GM21786 (cell line): Measurements from ENCODE around the gene NALF2.

Source experiments
- ATAC-seq: cut with Tn5 transposase; IDR thresholded peaks from one replicate; pipeline ENCODE4 v1.9.1; 2021; ENCODE audit not compliant: unreplicated experiment

Gene NALF2

GRCh38 chrX:69503782-69504625, at the start of gene NALF2:
Gene NALF2 (plus strand): TSS chrX:69504326. CDS start chrX:69505283, 957 bp downstream.
- no peak for ATAC-seq

- ATAC-seq = no peak
These were observed 46.4 kb upstream of the NALF2 start for GRCh38 chrX:69457756-69458155.

- no peak for ATAC-seq
These were observed 37.6 kb upstream of the NALF2 start for GRCh38 chrX:69466546-69466945.

GRCh38 chrX:69469975-69470374, 34.2 kb upstream of the NALF2 start:
- ATAC-seq = no peak

- ATAC-seq = no peak
These were observed 14.5 kb upstream of the NALF2 start for GRCh38 chrX:69489625-69490024.

- no peak for ATAC-seq
These were observed 10.9 kb upstream of the NALF2 start for GRCh38 chrX:69493193-69493592.

GRCh38 chrX:69493766-69494165, 10.4 kb upstream of the NALF2 start:
- no peak for ATAC-seq

GRCh38 chrX:69496183-69496582, 7.9 kb upstream of the NALF2 start:
- no peak for ATAC-seq

- no peak for ATAC-seq
These were observed 2.7 kb upstream of the NALF2 start for GRCh38 chrX:69501429-69501828.

- ATAC-seq = no peak
These were observed 821 bp upstream of the NALF2 start for GRCh38 chrX:69503228-69503781.

- ATAC-seq = no peak
These were observed 793 bp downstream of the NALF2 start for GRCh38 chrX:69504626-69505612.

- no peak for ATAC-seq
These were observed 1.9 kb downstream of the NALF2 start for GRCh38 chrX:69505772-69506616.

- ATAC-seq = no peak
These were observed 2.7 kb downstream of the NALF2 start for GRCh38 chrX:69506617-69507499.

- no peak for ATAC-seq
These were observed 3.3 kb downstream of the NALF2 start for GRCh38 chrX:69507500-69507789.

- ATAC-seq = no peak
These were observed 4.5 kb downstream of the NALF2 start for GRCh38 chrX:69508610-69509009.

GRCh38 chrX:69510137-69510715, 6.1 kb downstream of the NALF2 start:
- no peak for ATAC-seq

- no peak for ATAC-seq
These were observed 6.9 kb downstream of the NALF2 start for GRCh38 chrX:69510914-69511513.

- no peak for ATAC-seq
These were observed 17.9 kb downstream of the NALF2 start for GRCh38 chrX:69522052-69522451.

- no peak for ATAC-seq
These were observed 19.2 kb downstream of the NALF2 start for GRCh38 chrX:69523314-69523713.
